SU-DHL-6 (cell line): ENCODE results near the gene U2AF2.

ENCODE experiments used
- H2AFZ ChIP-seq: fragments of 200-600 bp; sonication (generic); 2 replicates; pipeline ENCODE4 v1.6.1; 2014; ENCODE audit warnings: low read depth, mild to moderate bottlenecking, moderate library complexity, mixed read lengths, antibody characterized with exemption, low read length; ENCODE audit not compliant: severe bottlenecking
- H3F3A ChIP-seq: fragments of 200-600 bp; shearing (Covaris generic); 2 replicates; pipeline ENCODE4 v1.6.0; 2016; ENCODE audit warnings: antibody characterized with exemption, mild to moderate bottlenecking; ENCODE audit not compliant: insufficient read depth
- H3K27ac ChIP-seq: fragments of 200-600 bp; sonication (generic); 2 replicates; pipeline ENCODE4 v1.5.1; 2016; ENCODE audit warnings: low read depth, mild to moderate bottlenecking, low read length, moderate library complexity, mixed read lengths
- H3K27me3 ChIP-seq: fragments of 200-600 bp; sonication (generic), shearing (Covaris generic); 2 replicates; pipeline ENCODE4 v1.6.0; 2014; ENCODE audit warnings: mild to moderate bottlenecking, low read length
- H3K36me3 ChIP-seq: fragments of 200-600 bp; sonication (generic); 2 replicates; pipeline ENCODE4 v1.6.1; 2014; ENCODE audit warnings: mild to moderate bottlenecking, low read length, mixed read lengths
- H3K4me2 ChIP-seq: fragments of 300-600, 200-600 bp; shearing (Covaris generic), sonication (generic); 2 replicates; pipeline ENCODE4 v1.6.0; 2014; ENCODE audit warnings: low read length, low read depth, mild to moderate bottlenecking; ENCODE audit not compliant: poor library complexity, severe bottlenecking
- H3K4me3 ChIP-seq: fragments of 200-600 bp; sonication (generic); 2 replicates; pipeline ENCODE4 v1.5.1; 2014; ENCODE audit warnings: antibody characterized with exemption, low read length, mild to moderate bottlenecking, mixed read lengths; ENCODE audit not compliant: insufficient read depth, poor library complexity, severe bottlenecking
- H3K79me2 ChIP-seq: fragments of 200-600 bp; sonication (generic); 2 replicates; pipeline ENCODE4 v1.6.1; 2014; ENCODE audit warnings: mild to moderate bottlenecking, low read length, moderate library complexity; ENCODE audit not compliant: insufficient read depth
- H3K9ac ChIP-seq: fragments of 200-600 bp; sonication (generic); 2 replicates; pipeline ENCODE4 v1.7.0; 2014; ENCODE audit warnings: mild to moderate bottlenecking, low read length
- H3K9me2 ChIP-seq: fragments of 200-600 bp; sonication (generic); replicated peaks from 2 replicates; pipeline ENCODE4 v1.6.1; 2014; ENCODE audit warnings: low read length; ENCODE audit not compliant: insufficient read depth
- H3K9me3 ChIP-seq: fragments of 200-600 bp; sonication (generic); 2 replicates; pipeline ENCODE4 v1.6.1; 2014; ENCODE audit warnings: low read length, mixed read lengths; ENCODE audit not compliant: insufficient read depth
- H4K20me1 ChIP-seq: fragments of 200-600 bp; sonication (generic); 2 replicates; pipeline ENCODE4 v1.6.1; 2014; ENCODE audit warnings: low read depth, mild to moderate bottlenecking, antibody characterized with exemption, low read length, moderate library complexity, mixed read lengths
- EZH2phosphoT487 ChIP-seq: fragments of 200-600 bp; sonication (generic), shearing (Covaris generic); conservative IDR thresholded peaks from 2 replicates; pipeline ENCODE4 v1.6.1; 2018; ENCODE audit warnings: mild to moderate bottlenecking, antibody characterized with exemption, low read length, moderate library complexity, mixed read lengths
- TF ChIP-seq, protein P1 (sequence below): fragments of 200-600 bp; sonication (generic); IDR thresholded peaks from one replicate; pipeline ENCODE4 v1.5.1; 2017; ENCODE audit warnings: antibody characterized with exemption, mild to moderate bottlenecking, low read length, moderate library complexity; ENCODE audit not compliant: insufficient read depth, poor library complexity, severe bottlenecking

The U2AF2 gene

DNA sequence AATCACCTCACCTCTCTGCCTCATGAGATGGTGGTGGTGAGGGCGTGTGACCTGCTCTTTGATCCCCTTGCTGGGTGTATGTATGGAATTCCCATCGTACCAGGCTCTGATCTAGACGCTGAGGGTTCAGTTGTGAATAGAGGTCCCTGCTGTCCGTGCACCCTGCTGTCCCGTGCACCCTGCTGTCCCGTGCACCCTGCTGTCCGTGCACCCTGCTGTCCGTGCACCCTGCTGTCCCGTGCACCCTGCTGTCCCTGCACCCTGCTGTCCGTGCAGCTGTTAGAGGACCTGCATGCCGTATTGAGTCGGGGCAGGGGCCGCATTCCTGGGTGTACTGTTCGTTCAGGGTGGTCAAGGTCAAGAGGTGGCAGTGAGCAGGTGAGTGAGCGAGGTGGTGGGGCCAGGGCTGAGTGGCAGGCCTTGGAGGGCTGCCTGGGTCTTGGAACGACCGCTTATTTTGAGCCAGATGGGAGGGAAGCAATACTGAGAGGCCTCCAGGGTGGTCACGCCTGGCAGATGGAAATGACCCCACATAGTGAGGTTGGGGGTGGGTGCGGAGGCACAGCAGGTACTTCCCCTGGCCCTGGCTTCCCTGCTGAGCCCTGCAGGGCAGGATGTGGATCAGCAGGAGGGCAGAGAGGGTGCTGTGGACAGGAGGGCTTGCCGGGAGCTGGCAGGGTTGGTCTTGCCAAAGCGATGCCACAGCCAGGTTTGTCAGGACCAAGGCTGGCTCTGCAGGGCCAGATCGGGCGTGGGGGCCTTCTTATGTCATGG is 15.6 kb downstream of the U2AF2 start:
- Histone ChIP-seq H3K27me3 (no peaks in the 10 kb centered on the region), H3K79me2 (peaks cover 82% of the 10 kb centered on the region), H4K20me1 (peaks cover 11% of the 10 kb centered on the region), H3K9me2 (no peaks in the 10 kb centered on the region), H3F3A (peaks cover 25% of the 10 kb centered on the region), H3K4me3 (no peak overlapping the region), H3K4me2 (no peak overlapping the region), H3K9me3 (no peaks in the 10 kb centered on the region), H2AFZ (no peak overlapping the region), H3K36me3 (peaks cover 11% of the 10 kb centered on the region), H3K9ac (no peak overlapping the region), H3K27ac (no peak overlapping the region)
- TF ChIP-seq, protein P1, sequence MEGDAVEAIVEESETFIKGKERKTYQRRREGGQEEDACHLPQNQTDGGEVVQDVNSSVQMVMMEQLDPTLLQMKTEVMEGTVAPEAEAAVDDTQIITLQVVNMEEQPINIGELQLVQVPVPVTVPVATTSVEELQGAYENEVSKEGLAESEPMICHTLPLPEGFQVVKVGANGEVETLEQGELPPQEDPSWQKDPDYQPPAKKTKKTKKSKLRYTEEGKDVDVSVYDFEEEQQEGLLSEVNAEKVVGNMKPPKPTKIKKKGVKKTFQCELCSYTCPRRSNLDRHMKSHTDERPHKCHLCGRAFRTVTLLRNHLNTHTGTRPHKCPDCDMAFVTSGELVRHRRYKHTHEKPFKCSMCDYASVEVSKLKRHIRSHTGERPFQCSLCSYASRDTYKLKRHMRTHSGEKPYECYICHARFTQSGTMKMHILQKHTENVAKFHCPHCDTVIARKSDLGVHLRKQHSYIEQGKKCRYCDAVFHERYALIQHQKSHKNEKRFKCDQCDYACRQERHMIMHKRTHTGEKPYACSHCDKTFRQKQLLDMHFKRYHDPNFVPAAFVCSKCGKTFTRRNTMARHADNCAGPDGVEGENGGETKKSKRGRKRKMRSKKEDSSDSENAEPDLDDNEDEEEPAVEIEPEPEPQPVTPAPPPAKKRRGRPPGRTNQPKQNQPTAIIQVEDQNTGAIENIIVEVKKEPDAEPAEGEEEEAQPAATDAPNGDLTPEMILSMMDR = no peak
- TF ChIP-seq EZH2phosphoT487 = no peak

DNA sequence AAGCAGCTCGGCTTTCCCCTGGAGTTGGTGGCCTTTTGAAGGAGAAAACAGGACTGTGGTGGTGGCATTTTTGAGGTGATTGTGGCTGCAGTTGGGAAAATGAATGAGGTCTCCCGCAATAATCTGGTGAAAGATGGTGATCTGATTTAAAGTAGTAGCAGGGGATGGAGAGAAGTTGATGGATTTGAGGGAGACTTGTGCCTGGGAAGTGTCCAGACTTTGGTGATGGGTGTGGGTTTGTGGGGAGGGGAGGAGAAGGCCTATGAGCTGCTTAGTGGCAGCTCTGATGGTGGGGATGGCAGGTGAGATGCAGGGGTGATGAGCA is 16.2 kb downstream of the U2AF2 start:
- H3K9me2 ChIP-seq = no peaks in the 10 kb centered on the region
- H2AFZ ChIP-seq = no peak overlapping the region
- peaks cover 27% of the 10 kb centered on the region for H3F3A ChIP-seq
- H3K9me3 ChIP-seq = no peaks in the 10 kb centered on the region
- no peak overlapping the region for H3K4me3 ChIP-seq
- no peak overlapping the region for H3K4me2 ChIP-seq
- peaks cover 11% of the 10 kb centered on the region for H4K20me1 ChIP-seq
- H3K9ac ChIP-seq = no peak overlapping the region
- H3K27ac ChIP-seq = no peak overlapping the region
- peaks cover 8% of the 10 kb centered on the region; the same call in 1 of the 2 replicates for H3K36me3 ChIP-seq
- H3K79me2 ChIP-seq = peaks cover 82% of the 10 kb centered on the region
- TF ChIP-seq, protein P1 = no peak
- TF ChIP-seq EZH2phosphoT487 = no peak
- no peaks in the 10 kb centered on the region for H3K27me3 ChIP-seq

DNA sequence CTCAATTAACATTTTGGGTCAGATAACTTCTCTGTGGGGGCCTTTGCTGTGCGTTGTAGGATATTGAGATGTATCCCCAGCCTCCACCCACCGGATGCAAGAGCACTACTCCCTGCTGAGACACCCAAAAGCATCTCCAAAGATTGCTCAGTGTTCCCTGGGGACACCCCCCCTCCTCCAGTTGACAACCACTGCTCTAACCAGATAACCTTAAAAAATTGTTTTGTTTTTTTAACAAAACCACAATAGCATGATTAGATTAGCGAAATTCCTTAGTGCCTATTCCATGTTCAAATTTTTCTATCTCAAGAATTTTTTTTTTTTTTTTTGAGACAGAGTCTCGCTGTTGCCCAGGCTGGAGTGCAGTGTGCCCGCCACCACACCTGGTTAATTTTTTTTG is 17.6 kb downstream of the U2AF2 start:
- no peak overlapping the region for H3K4me3 ChIP-seq
- peaks cover 82% of the 10 kb centered on the region for H3K79me2 ChIP-seq
- H3K9me3 ChIP-seq = no peaks in the 10 kb centered on the region
- H3K27me3 ChIP-seq = no peaks in the 10 kb centered on the region
- peaks cover 8% of the 10 kb centered on the region; the same call in 1 of the 2 replicates for H3K36me3 ChIP-seq
- H3K9ac ChIP-seq = no peak overlapping the region
- no peak overlapping the region for H3K27ac ChIP-seq
- peaks cover 41% of the 10 kb centered on the region for H3F3A ChIP-seq
- no peak overlapping the region for H3K4me2 ChIP-seq
- H4K20me1 ChIP-seq = peaks cover 11% of the 10 kb centered on the region
- H3K9me2 ChIP-seq = no peaks in the 10 kb centered on the region
- H2AFZ ChIP-seq = no peak overlapping the region
- no peak for TF ChIP-seq EZH2phosphoT487
- TF ChIP-seq, protein P1 = no peak
